H1 (cell line): ENCODE results near the gene PACSIN2. TPM values are rescaled to one million over a fixed set of nuclear protein-coding genes. Genes with fewer than 3 reads are reported as not detected.

Source experiments
- CTCF ChIA-PET: fragments of 300-600 bp; sonication (Branson Sonifier 250); formaldehyde crosslinking; loops from one replicate; lab custom pipeline; 2021; ENCODE audit not compliant: partially characterized antibody; lab: Charles Lee
- POLR2A ChIA-PET: fragments of 300-600 bp; sonication (Branson Sonifier 250); formaldehyde crosslinking; loops from one replicate; lab custom pipeline; 2021; ENCODE audit warnings: inconsistent platforms; ENCODE audit not compliant: partially characterized antibody; lab: Charles Lee
- DNase-seq, 2 experiments: peaks; one replicate each; pipeline versions ENCODE4 v3.0.0 to v3.0.0-alpha.2; 2010 to 2022; ENCODE audit warnings: low spot score in 2 of 2, low read depth in 1 of 2, mixed read lengths in 1 of 2
- FAIRE-seq: peaks from 2 replicates; lab custom pipeline; 2011; peaks lifted over from hg19 to GRCh38; lab: Jason Lieb, UNC
- H2AFZ ChIP-seq: 2 replicates; pipeline ENCODE4 v1.8.1; 2012; ENCODE audit warnings: low read length, inconsistent platforms
- H2AK5ac ChIP-seq: 2 replicates; pipeline ENCODE4 v1.6.1; 2013; ENCODE audit warnings: low read depth, low read length
- H2BK120ac ChIP-seq: replicated peaks from 2 replicates; pipeline ENCODE3; 2013; ENCODE audit warnings: low read depth, low read length, inconsistent platforms
- H2BK12ac ChIP-seq: 2 replicates; pipeline ENCODE4 v1.6.1; 2013; ENCODE audit warnings: low read depth, low read length
- H2BK15ac ChIP-seq: 2 replicates; pipeline ENCODE4 v1.6.1; 2013; ENCODE audit warnings: low read length
- H2BK20ac ChIP-seq: 2 replicates; pipeline ENCODE4 v1.6.1; 2013; ENCODE audit warnings: low read length
- H2BK5ac ChIP-seq: 2 replicates; pipeline ENCODE4 v1.6.1; 2013; ENCODE audit warnings: low read depth, low read length
- H3K14ac ChIP-seq: 2 replicates; pipeline ENCODE4 v1.6.1; 2013; ENCODE audit warnings: inconsistent platforms; ENCODE audit not compliant: insufficient read length
- H3K18ac ChIP-seq: 2 replicates; pipeline ENCODE4 v1.6.1; 2013; ENCODE audit warnings: low read length; ENCODE audit errors: extremely low read depth
- H3K23ac ChIP-seq: 2 replicates; pipeline ENCODE4 v1.6.1; 2013; ENCODE audit warnings: inconsistent platforms; ENCODE audit not compliant: insufficient read length
- H3K23me2 ChIP-seq: 2 replicates; pipeline ENCODE4 v1.6.1; 2013; ENCODE audit warnings: low read depth, low read length
- H3K27ac ChIP-seq: 2 replicates; pipeline ENCODE4 v1.6.1; 2011; ENCODE audit warnings: low read depth, low read length, inconsistent platforms
- H3K27me3 ChIP-seq, 4 experiments: replicated peaks in 1 of 4; 1 replicate in 1 of 4; 2 replicates in 3 of 4; pipeline versions ENCODE4 v1.6.1 to v1.8.1; 2011 to 2013; ENCODE audit warnings: low read length in 3 of 4, mild to moderate bottlenecking in 3 of 4, inconsistent platforms in 2 of 4, mixed read lengths in 2 of 4, moderate library complexity in 1 of 4; ENCODE audit not compliant: control insufficient read depth in 3 of 4, insufficient read depth in 3 of 4; ENCODE audit errors: extremely low read depth in 1 of 4
- H3K36me3 ChIP-seq, 4 experiments: 2 replicates each; pipeline versions ENCODE4 v1.6.1 to v1.8.1; 2011 to 2013; ENCODE audit warnings: mild to moderate bottlenecking in 4 of 4, low read length in 3 of 4, moderate library complexity in 2 of 4, control low read depth in 1 of 4, inconsistent platforms in 1 of 4; ENCODE audit not compliant: insufficient read depth in 4 of 4, control insufficient read depth in 2 of 4
- H3K4ac ChIP-seq: replicated peaks from 2 replicates; pipeline ENCODE3; 2013; ENCODE audit warnings: low read length, low read depth, mixed read lengths, inconsistent platforms; ENCODE audit not compliant: insufficient read length
- H3K4me1 ChIP-seq, 4 experiments: replicated peaks in 1 of 4; 1 replicate in 1 of 4; 2 replicates in 3 of 4; pipeline versions ENCODE4 v1.6.1 to v1.8.1; 2011 to 2013; ENCODE audit warnings: low read length in 3 of 4, inconsistent platforms in 2 of 4, mixed read lengths in 1 of 4; ENCODE audit not compliant: insufficient read depth in 4 of 4, control insufficient read depth in 3 of 4
- H3K4me2 ChIP-seq, 2 experiments: 2 replicates each; pipeline versions ENCODE4 v1.6.1 to v1.8.1; 2011 to 2013; ENCODE audit warnings: low read depth in 2 of 2, low read length in 2 of 2, control low read depth in 1 of 2, inconsistent platforms in 1 of 2, mild to moderate bottlenecking in 1 of 2; ENCODE audit not compliant: insufficient read depth in 1 of 2
- H3K4me3 ChIP-seq, 4 experiments: fragments of 200-600, 300-600 bp in 1 of 4; sonication (generic), shearing (Covaris generic), sonication (Bioruptor Twin) in 1 of 4; 2 replicates each; pipeline versions ENCODE4 v1.5.1 to v1.8.1; 2011 to 2016; ENCODE audit warnings: low read length in 4 of 4, low read depth in 3 of 4, control low read depth in 2 of 4, inconsistent platforms in 2 of 4, mild to moderate bottlenecking in 2 of 4, mixed read lengths in 1 of 4, moderate library complexity in 1 of 4; ENCODE audit not compliant: insufficient read depth in 2 of 4; ENCODE audit errors: extremely low read depth in 1 of 4
- H3K56ac ChIP-seq: replicated peaks from 2 replicates; pipeline ENCODE3; 2013; ENCODE audit warnings: low read depth, mild to moderate bottlenecking, mixed read lengths, low read length, inconsistent platforms; ENCODE audit not compliant: insufficient read length
- H3K79me1 ChIP-seq: 2 replicates; pipeline ENCODE4 v1.6.1; 2013; ENCODE audit warnings: low read depth, low read length, control low read depth
- H3K79me2 ChIP-seq, 2 experiments: 2 replicates each; pipeline versions ENCODE4 v1.6.1 to v1.8.1; 2012 to 2013; ENCODE audit warnings: low read length in 2 of 2, mild to moderate bottlenecking in 2 of 2, inconsistent platforms in 1 of 2; ENCODE audit not compliant: insufficient read depth in 2 of 2, control insufficient read depth in 1 of 2
- H3K9ac ChIP-seq, 4 experiments: replicated peaks in 1 of 4; 1 replicate in 1 of 4; 2 replicates in 3 of 4; pipeline versions ENCODE4 v1.6.1 to v1.8.1; 2011 to 2013; ENCODE audit warnings: low read depth in 3 of 4, low read length in 3 of 4, control low read depth in 2 of 4, mild to moderate bottlenecking in 2 of 4, moderate library complexity in 2 of 4, inconsistent platforms in 1 of 4; ENCODE audit errors: extremely low read depth in 1 of 4
- H3K9me3 ChIP-seq, 2 experiments: 2 replicates each; pipeline versions ENCODE4 v1.6.1 to v1.8.1; 2012 to 2013; ENCODE audit warnings: mild to moderate bottlenecking in 2 of 2, moderate library complexity in 2 of 2, control low read depth in 1 of 2, inconsistent platforms in 1 of 2, low read depth in 1 of 2, low read length in 1 of 2, mixed read lengths in 1 of 2; ENCODE audit not compliant: insufficient read depth in 2 of 2
- H4K20me1 ChIP-seq, 2 experiments: replicated peaks in 1 of 2; 2 replicates each; pipeline versions ENCODE3 to v1.8.1; 2011 to 2013; ENCODE audit warnings: inconsistent platforms in 2 of 2, low read length in 2 of 2, mild to moderate bottlenecking in 1 of 2; ENCODE audit not compliant: insufficient read depth in 2 of 2, control insufficient read depth in 1 of 2
- H4K5ac ChIP-seq: 2 replicates; pipeline ENCODE4 v1.6.1; 2013; ENCODE audit warnings: low read length, low read depth, mixed read lengths, inconsistent platforms; ENCODE audit not compliant: insufficient read length
- H4K8ac ChIP-seq: 2 replicates; pipeline ENCODE4 v1.8.0; 2013; ENCODE audit warnings: mild to moderate bottlenecking, moderate library complexity, low read length, inconsistent platforms; ENCODE audit not compliant: insufficient read depth; ENCODE audit errors: extremely low read depth
- H4K91ac ChIP-seq: replicated peaks from 2 replicates; pipeline ENCODE3; 2013; ENCODE audit warnings: low read length, mixed read lengths, inconsistent platforms; ENCODE audit not compliant: insufficient read length
- CEBPB ChIP-seq: IDR thresholded peaks from 2 replicates; pipeline ENCODE4 v1.6.1; 2012; ENCODE audit warnings: low read depth, low read length
- CHD2 ChIP-seq: IDR thresholded peaks from 2 replicates; pipeline ENCODE4 v1.6.1; 2012; ENCODE audit warnings: low read length, improper control_type of control experiment
- EZH2 ChIP-seq: fragments of 200-600 bp; sonication (generic); IDR thresholded peaks from 2 replicates; pipeline ENCODE4 v1.7.1; 2012; ENCODE audit warnings: low read depth, mild to moderate bottlenecking, moderate library complexity, low read length, inconsistent platforms; ENCODE audit not compliant: severe bottlenecking
- FOSL1 ChIP-seq: IDR thresholded peaks from 2 replicates; pipeline ENCODE4 v1.6.1; 2011; ENCODE audit warnings: mild to moderate bottlenecking, low read depth, low read length, moderate library complexity; ENCODE audit not compliant: insufficient read depth
- KDM1A ChIP-seq: fragments of 200-600, 300-600 bp; sonication (generic); IDR thresholded peaks from 2 replicates; pipeline ENCODE4 v1.7.1; 2016; ENCODE audit warnings: mild to moderate bottlenecking, low read length, borderline replicate concordance
- RNF2 ChIP-seq: fragments of 200-900, 300-1000 bp; sonication (generic); IDR thresholded peaks from 2 replicates; pipeline ENCODE4 v1.7.1; 2016; ENCODE audit warnings: borderline replicate concordance, low read depth, mild to moderate bottlenecking, antibody characterized with exemption, low read length; ENCODE audit not compliant: poor library complexity, severe bottlenecking; ENCODE audit errors: missing control alignments
- TAF7 ChIP-seq: optimal IDR thresholded peaks from 2 replicates; pipeline ENCODE3; 2011; ENCODE audit warnings: low read depth, mild to moderate bottlenecking, inconsistent platforms, low read length, moderate library complexity, borderline replicate concordance
- TBP ChIP-seq: IDR thresholded peaks from 2 replicates; pipeline ENCODE4 v1.6.1; 2011; ENCODE audit warnings: low read depth, low read length, improper control_type of control experiment
- WGBS, 2 experiments: shearing (Covaris generic) in 1 of 2; methylation state at CpG; one replicate each; pipeline versions ENCODE4 v1.1.6 to v1.1.7; 2013 to 2015; ENCODE audit warnings: low lambda C conversion rate in 2 of 2, mixed read lengths in 2 of 2, inconsistent platforms in 1 of 2, low coverage in 1 of 2, missing lambda C conversion rate in 1 of 2; ENCODE audit not compliant: insufficient replicate concordance in 2 of 2, insufficient coverage in 1 of 2, insufficient read length in 1 of 2; ENCODE audit errors: extremely low coverage in 1 of 2, missing lambda C conversion rate in 1 of 2; 5-methylcytosine and 5-hydroxymethylcytosine counted together
- polyA plus RNA-seq, 7 experiments: library from polyadenylated mRNA; depleted of rRNA in 3 of 7; stranded (reverse) in 5 of 7; unstranded in 2 of 7; fragments of >200 nt in 5 of 7; fragments of 200-250 nt in 2 of 7; gene quantifications; 1 replicate in 5 of 7; 2 replicates in 1 of 7; 4 replicates in 1 of 7; pipeline versions ENCODE4 v1.2.1 to v1.2.3, GENCODE V29; 2011 to 2013; ENCODE audit warnings: missing spikeins in 2 of 7, mixed read lengths in 2 of 7
- total RNA-seq: library from RNA; stranded (reverse); fragmentation: NEBNext Ultra II Directional; extraction: Animal tissue kit (Norgen Biotek cat#: 25700); gene quantifications from 2 replicates; pipeline ENCODE4 v1.2.1, GENCODE V29; 2021

PACSIN2 gene
- total and polyA plus RNA-seq, 2 of the 8 experiments (the other 6 are each of a cell fraction or from before 2014, with no cell fraction given) = 44.8 to 64.2 TPM

DNA sequence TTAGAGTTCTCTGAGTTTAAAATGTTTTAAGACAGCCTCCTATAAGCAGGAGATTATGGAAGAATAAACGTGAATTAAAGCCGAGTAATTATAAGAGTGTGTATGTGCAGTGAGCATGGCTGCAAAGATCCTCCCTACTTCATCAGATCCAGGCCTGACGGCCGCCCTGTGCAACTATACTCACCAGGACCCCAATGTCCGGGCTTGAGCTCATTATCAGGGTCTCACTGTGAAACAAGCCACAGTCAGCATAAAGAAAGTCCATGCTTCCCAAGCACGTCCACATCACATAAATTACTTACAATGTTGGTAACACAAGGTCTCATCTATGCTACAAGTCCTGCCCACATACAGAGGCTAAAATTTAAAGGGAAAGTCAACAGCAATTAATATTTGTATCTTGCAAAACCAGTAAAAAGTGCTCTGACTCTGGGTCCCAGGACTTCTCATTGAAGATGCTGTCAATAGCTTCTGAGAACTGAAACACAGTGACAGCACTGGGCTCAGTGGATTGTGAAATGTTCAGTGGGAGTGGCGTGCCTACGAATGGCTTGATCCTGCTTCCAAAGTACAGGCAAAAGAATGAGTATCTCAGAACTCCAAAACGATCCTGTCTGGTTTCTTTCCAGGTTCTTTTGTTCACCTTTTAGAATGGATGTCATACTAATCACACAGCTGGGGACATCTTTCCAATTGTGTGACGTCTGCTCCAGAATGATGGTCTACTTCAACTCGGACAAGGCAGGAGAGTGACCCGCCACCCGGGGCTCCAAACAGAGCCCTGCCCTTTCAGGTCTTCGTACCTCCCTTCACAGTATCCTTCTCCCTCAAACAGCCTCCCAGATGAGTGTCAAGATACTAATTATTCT lies 85.7 kb downstream of the PACSIN2 start:
- CTCF ChIA-PET = interaction anchor here (1.2 to 2.4 kb wide), 4 partner anchors 10 to 61 kb away, joined by 3 to 12 read pairs (median 5); no protein-coding TSS in a partner anchor
- peaks cover 0 to 3% (median 0%) of the 10 kb centered on the region in 4 experiments; a peak in 3 of 7 replicates for H3K4me1 ChIP-seq
- H3K23ac ChIP-seq = no peak overlapping the region
- no peak overlapping the region for H3K4me2 ChIP-seq
- DNase-seq = no peak
- no peak overlapping the region for H2BK12ac ChIP-seq
- H2BK20ac ChIP-seq = no peak overlapping the region
- H2AFZ ChIP-seq = no peak overlapping the region
- H3K4me3 ChIP-seq = no peak overlapping the region
- TF ChIP-seq TAF7 (no peak), CHD2 (no peak), EZH2 (no peak), TBP (no peak), RNF2 (no peak), KDM1A (no peak), CEBPB (no peak), FOSL1 (no peak)
- H3K27ac ChIP-seq = no peak overlapping the region; the same call in 1 of the 2 replicates
- H3K36me3 ChIP-seq = no peaks in the 10 kb centered on the region
- no peaks in the 10 kb centered on the region for H3K9me3 ChIP-seq
- no peaks in the 10 kb centered on the region for H3K27me3 ChIP-seq
- no peak overlapping the region for H2AK5ac ChIP-seq
- H3K4ac ChIP-seq = no peak overlapping the region
- no peak overlapping the region for H2BK120ac ChIP-seq
- H3K14ac ChIP-seq = no peak overlapping the region
- POLR2A ChIA-PET = interaction anchor here (1.1 to 1.2 kb wide), 2 partner anchors 10 to 13 kb away, joined by 3 read pairs; no protein-coding TSS in a partner anchor
- no peak overlapping the region for H2BK15ac ChIP-seq
- H4K8ac ChIP-seq = no peak overlapping the region
- H2BK5ac ChIP-seq = no peak overlapping the region
- H3K9ac ChIP-seq = no peak overlapping the region
- no peak for FAIRE-seq
- H3K18ac ChIP-seq = no peak overlapping the region
- peaks cover 9 to 21% of the 10 kb centered on the region in 2 experiments for H4K20me1 ChIP-seq
- peaks cover 7 to 75% of the 10 kb centered on the region in 2 experiments; a peak in 3 of 4 replicates for H3K79me2 ChIP-seq
- no peak overlapping the region for H4K5ac ChIP-seq
- H4K91ac ChIP-seq = no peak overlapping the region
- WGBS, 2 experiments = 90% methylated on average over 14 of the region's 14 CpGs; no CpG with 5 or more reads in 1 of the 2 experiments
- no peak overlapping the region for H3K56ac ChIP-seq
- peaks cover 17% of the 10 kb centered on the region for H3K79me1 ChIP-seq
- no peaks in the 10 kb centered on the region for H3K23me2 ChIP-seq
